Measurements from ENCODE around the gene UBE2D1.

UBE2D1 gene

DNA sequence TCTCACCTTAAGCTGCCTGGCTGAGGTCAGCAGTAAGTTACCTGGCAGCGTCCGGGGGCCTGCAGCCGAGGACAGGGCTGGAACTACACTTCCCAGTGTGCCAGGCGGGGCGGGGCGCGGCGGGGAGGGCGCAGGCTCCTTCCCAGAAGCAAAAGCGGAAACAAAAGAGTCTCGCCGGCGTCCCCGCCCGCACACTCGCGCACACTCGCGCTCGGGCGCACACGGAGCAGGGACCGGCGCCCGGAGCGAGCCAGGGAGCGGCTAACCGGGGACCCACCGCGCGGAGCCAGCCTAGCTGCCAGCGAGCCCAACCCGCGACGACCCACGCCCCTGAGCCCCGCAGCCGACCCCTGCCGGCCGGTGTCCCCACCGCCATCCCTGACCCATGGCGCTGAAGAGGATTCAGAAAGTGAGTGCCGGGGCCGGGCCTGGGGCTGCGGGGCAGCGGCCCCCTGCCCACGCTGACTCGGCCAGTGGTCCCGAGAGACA, at the start of gene UBE2D1:
Gene UBE2D1, plus strand, starts transcription at position 190 of the 489 bp plus-strand sequence. Its CDS starts 196 bp downstream, at position 386.
- peak; percentile 62 for DNase-seq
- Histone ChIP-seq H3K4me3 (ENCODE audit: low read depth, low read length) (peak within 1 kb of the TSS; percentile 83), H3K27ac (peak within 1 kb of the TSS; percentile 42), H3K36me3 (replicated peaks) (no peaks in the 10 kb centered on the region), H3K27me3 (replicated peaks) (no peaks in the 10 kb centered on the region)
- in situ Hi-C loops (cut with HindIII; ENCODE audit: low pct_ligation_motif_present, low sequenced_read_pairs): no loop called here
- TF ChIP-seq, protein P1, sequence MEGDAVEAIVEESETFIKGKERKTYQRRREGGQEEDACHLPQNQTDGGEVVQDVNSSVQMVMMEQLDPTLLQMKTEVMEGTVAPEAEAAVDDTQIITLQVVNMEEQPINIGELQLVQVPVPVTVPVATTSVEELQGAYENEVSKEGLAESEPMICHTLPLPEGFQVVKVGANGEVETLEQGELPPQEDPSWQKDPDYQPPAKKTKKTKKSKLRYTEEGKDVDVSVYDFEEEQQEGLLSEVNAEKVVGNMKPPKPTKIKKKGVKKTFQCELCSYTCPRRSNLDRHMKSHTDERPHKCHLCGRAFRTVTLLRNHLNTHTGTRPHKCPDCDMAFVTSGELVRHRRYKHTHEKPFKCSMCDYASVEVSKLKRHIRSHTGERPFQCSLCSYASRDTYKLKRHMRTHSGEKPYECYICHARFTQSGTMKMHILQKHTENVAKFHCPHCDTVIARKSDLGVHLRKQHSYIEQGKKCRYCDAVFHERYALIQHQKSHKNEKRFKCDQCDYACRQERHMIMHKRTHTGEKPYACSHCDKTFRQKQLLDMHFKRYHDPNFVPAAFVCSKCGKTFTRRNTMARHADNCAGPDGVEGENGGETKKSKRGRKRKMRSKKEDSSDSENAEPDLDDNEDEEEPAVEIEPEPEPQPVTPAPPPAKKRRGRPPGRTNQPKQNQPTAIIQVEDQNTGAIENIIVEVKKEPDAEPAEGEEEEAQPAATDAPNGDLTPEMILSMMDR (IDR thresholded peaks at IDR 0.05; ENCODE audit: low read depth, low read length, missing control alignments): peak; percentile 16

GRCh38 chr10:58291538-58292174, 43.1 kb upstream of the UBE2D1 start:
- TF ChIP-seq, protein P1 (IDR thresholded peaks at IDR 0.05; ENCODE audit: low read depth, low read length, missing control alignments): peak; percentile 79
- in situ Hi-C loops (cut with HindIII; ENCODE audit: low pct_ligation_motif_present, low sequenced_read_pairs): no loop called here
- DNase-seq: peak; percentile 65
- Histone ChIP-seq H3K4me3 (ENCODE audit: low read depth, low read length) (no peak overlapping the region), H3K27ac (no peak overlapping the region), H3K36me3 (replicated peaks) (no peaks in the 10 kb centered on the region), H3K27me3 (replicated peaks) (no peaks in the 10 kb centered on the region)

DNA sequence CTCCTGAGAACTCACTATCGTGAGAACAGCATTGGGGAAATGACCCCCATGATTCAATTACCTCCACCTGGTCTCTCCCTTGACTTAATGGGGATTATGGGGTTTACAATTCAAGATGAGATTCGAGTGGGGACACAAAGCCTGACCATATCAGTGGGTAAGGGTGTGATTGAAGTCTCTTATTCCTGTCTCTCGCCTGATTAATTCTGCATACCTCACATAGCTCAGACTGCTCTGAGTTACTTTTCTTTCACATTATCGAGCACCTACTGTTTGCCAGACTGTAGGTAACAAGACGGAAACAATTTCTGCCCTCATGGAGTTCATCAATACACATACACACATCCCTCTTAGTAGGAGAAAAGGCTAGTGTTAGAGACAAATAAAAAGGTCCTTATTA, 40.8 kb upstream of the UBE2D1 start:
- TF ChIP-seq, protein P1 (IDR thresholded peaks at IDR 0.05; ENCODE audit: low read depth, low read length, missing control alignments): no peak
- Histone ChIP-seq H3K4me3 (ENCODE audit: low read depth, low read length) (no peak overlapping the region), H3K36me3 (replicated peaks) (no peaks in the 10 kb centered on the region), H3K27me3 (replicated peaks) (no peaks in the 10 kb centered on the region), H3K27ac (no peak overlapping the region)
- no peak for DNase-seq
- in situ Hi-C loops (cut with HindIII; ENCODE audit: low pct_ligation_motif_present, low sequenced_read_pairs): no loop called here

DNA sequence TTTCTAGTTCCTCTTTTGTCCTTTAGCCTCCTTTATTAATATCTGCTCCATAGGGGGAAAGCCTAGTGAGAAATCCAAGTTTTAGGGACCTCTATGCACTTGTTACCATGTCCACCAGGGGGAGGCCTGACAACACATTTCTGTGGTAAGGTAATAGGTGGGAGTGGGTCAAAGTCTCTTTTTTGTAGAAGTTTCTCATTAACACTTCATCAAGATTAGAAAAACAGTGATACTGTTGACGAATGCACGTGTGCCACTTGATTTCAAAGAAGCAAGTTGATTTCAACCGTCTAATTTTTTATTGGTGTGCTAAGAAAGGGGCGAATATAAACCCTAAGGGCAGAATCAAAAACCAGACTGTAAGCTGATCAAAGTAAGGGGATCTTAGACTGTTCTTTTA, 35.2 kb upstream of the UBE2D1 start:
- Histone ChIP-seq H3K27ac (no peak overlapping the region), H3K4me3 (ENCODE audit: low read depth, low read length) (no peak overlapping the region), H3K36me3 (replicated peaks) (no peaks in the 10 kb centered on the region), H3K27me3 (replicated peaks) (no peaks in the 10 kb centered on the region)
- DNase-seq: peak; percentile 48
- in situ Hi-C loops (cut with HindIII; ENCODE audit: low pct_ligation_motif_present, low sequenced_read_pairs): no loop called here
- TF ChIP-seq, protein P1 (IDR thresholded peaks at IDR 0.05; ENCODE audit: low read depth, low read length, missing control alignments): peak; percentile 89

DNA sequence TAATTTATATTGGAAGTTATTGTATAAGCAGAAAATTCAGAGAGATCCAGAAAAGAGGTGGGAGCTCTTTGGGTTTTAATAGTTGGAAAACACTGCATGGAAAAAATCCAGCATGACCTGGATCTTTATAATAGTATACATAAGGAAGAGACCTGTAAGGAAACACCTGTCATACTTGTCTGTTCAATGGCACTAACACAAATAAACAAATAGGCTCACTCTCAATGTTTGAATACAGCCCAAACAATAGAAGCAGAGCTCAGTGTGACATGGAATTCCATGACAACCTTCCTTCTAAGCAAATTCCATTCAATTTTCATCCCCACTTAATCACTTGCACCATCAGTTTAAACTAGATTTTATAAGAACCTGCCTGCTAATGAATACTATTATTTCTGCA, 34.1 kb upstream of the UBE2D1 start:
- Histone ChIP-seq H3K27me3 (replicated peaks) (no peaks in the 10 kb centered on the region), H3K4me3 (ENCODE audit: low read depth, low read length) (no peak overlapping the region), H3K36me3 (replicated peaks) (no peaks in the 10 kb centered on the region), H3K27ac (no peak overlapping the region)
- DNase-seq: no peak
- in situ Hi-C loops (cut with HindIII; ENCODE audit: low pct_ligation_motif_present, low sequenced_read_pairs): no loop called here
- TF ChIP-seq, protein P1 (IDR thresholded peaks at IDR 0.05; ENCODE audit: low read depth, low read length, missing control alignments): no peak

DNA sequence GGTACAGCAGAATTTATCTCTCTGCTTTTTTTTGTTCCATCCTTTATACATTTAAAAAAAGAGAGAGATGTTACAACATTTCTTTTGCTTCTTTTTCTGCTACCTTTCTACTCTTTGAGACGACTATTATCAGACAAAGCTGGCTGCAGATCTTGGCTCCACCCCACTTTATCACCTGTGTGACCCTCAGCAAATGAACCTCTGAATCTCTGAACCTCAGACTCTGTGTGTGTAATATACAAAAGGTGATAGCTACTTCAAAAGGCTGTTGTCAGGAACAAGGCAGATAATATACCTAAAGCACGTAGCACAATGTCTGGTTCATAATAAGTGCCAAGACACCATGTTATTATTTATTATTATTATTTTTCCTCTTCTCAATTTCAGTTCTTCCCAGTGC, 32.6 kb upstream of the UBE2D1 start:
- H3K4me3 ChIP-seq (ENCODE audit: low read depth, low read length): no peak overlapping the region
- no peaks in the 10 kb centered on the region for H3K36me3 ChIP-seq (replicated peaks)
- H3K27ac ChIP-seq: no peak overlapping the region
- no peak for DNase-seq
- no peaks in the 10 kb centered on the region for H3K27me3 ChIP-seq (replicated peaks)
- TF ChIP-seq, protein P1 (IDR thresholded peaks at IDR 0.05; ENCODE audit: low read depth, low read length, missing control alignments): no peak
- in situ Hi-C loops (cut with HindIII; ENCODE audit: low pct_ligation_motif_present, low sequenced_read_pairs): no loop called here

Measured in brain microvascular endothelial cell (primary cell).